Measurements from ENCODE around the gene FAM241B.

GRCh38 chr10:69655124-69655867 is 25.2 kb downstream of the FAM241B start:
- TF ChIP-seq CTCF (IDR thresholded peaks at IDR 0.05; ENCODE audit: insufficient read depth, low read length, poor library complexity, severe bottlenecking) (no peak), EZH2phosphoT487 (conservative IDR thresholded peaks at IDR 0.05; ENCODE audit: low read length) (no peak)
